Hepatocyte (in vitro differentiated cells): ENCODE measurements around the gene RIPK4.

Experiments used
- CTCF ChIP-seq: fragments of 200-600 bp; sonication (generic); IDR thresholded peaks from 2 replicates; pipeline ENCODE4 v1.5.1; 2016; ENCODE audit warnings: antibody characterized with exemption, mild to moderate bottlenecking; ENCODE audit not compliant: poor library complexity
- EZH2 ChIP-seq: fragments of 200-600 bp; sonication (generic); IDR thresholded peaks from 2 replicates; pipeline ENCODE4 v1.6.1; 2016; ENCODE audit warnings: antibody characterized with exemption, mild to moderate bottlenecking, borderline replicate concordance

GRCh38 chr21:41711416-41712007, 55.3 kb downstream of the RIPK4 start:
- TF ChIP-seq EZH2 (no peak), CTCF (no peak)
